ENCODE results near the gene SLC8A2. TPM values are rescaled to one million over a fixed set of nuclear protein-coding genes. Genes with fewer than 3 reads are reported as not detected.

Gene SLC8A2
- total and polyA plus RNA-seq, 2 experiments from 2014 or later = 0.86 to 10.0 TPM

DNA sequence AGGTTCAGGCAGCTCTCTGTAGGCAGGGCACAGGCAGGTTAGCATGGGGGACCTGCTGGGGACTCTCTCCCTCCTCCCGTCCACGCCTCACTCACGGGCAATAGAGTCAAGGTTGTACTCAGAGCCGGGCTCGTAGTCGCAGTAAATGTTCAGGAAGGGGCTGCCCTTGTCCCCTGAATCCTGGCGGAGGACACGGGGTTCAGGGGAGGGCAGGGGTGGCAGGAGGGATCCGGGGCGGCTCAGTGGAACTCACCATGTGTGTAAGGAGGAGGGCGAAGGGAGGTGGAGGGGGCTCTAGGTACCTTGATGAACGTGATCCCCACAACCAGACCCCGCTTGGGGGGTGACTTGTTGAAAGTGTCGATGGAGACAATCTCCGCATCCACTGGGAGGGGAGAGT, 11.5 kb upstream of the SLC8A2 start:
- Histone ChIP-seq H3K27me3 (ENCODE audit: insufficient read depth) (peaks cover 8% of the 10 kb centered on the region), H3K36me3 (ENCODE audit: insufficient read depth) (no peaks in the 10 kb centered on the region), H3F3A (replicated peaks; ENCODE audit: low read depth) (peaks cover 18% of the 10 kb centered on the region; the same call in 1 of the 2 replicates), H3K4me1 (ENCODE audit: insufficient read depth) (peaks cover 7% of the 10 kb centered on the region; the same call in 1 of the 2 replicates), H3K4me3 (no peak overlapping the region; the same call in 1 of the 2 replicates), H4K20me1 (replicated peaks; ENCODE audit: insufficient read depth) (no peaks in the 10 kb centered on the region), H3K27ac (ENCODE audit: low read depth) (no peak overlapping the region), H3K9me2 (ENCODE audit: insufficient read depth) (peaks cover 4% of the 10 kb centered on the region; the same call in 1 of the 2 replicates), H3K79me2 (replicated peaks; ENCODE audit: insufficient read depth) (no peaks in the 10 kb centered on the region), H2AFZ (no peak overlapping the region), H3K4me2 (peak overlapping the region; percentile 78; the same call in 1 of the 2 replicates)
- Mint-ChIP-seq H3K36me3 (ENCODE audit: low read depth) (no peaks in the 10 kb centered on the region), H3K4me1 (peaks cover 16% of the 10 kb centered on the region), H3K27me3 (ENCODE audit: insufficient read depth, low read depth, poor library complexity) (peaks cover 19% of the 10 kb centered on the region), H3K9me3 (no peaks in the 10 kb centered on the region), H3K4me3 (peak overlapping the region; percentile 92), H3K27ac (no peak overlapping the region)
- ATAC-seq (no peak), DNase-seq (ENCODE audit: low spot score) (no peak)
- TF ChIP-seq POLR2AphosphoS5 (IDR thresholded peaks at IDR 0.05; ENCODE audit: low read depth) (no peak), NANOG (IDR thresholded peaks at IDR 0.05; ENCODE audit: borderline replicate concordance) (no peak), EZH2phosphoT487 (IDR thresholded peaks at IDR 0.05; ENCODE audit: unreplicated experiment) (no peak), CREB1 (CRISPR knock-in tag; IDR thresholded peaks at IDR 0.05; ENCODE audit: low read depth) (no peak), ZNF114 (CRISPR knock-in tag; IDR thresholded peaks at IDR 0.05) (no peak), STAT1 (IDR thresholded peaks at IDR 0.05; ENCODE audit: unreplicated experiment) (no peak), JUNB (IDR thresholded peaks at IDR 0.05; ENCODE audit: unreplicated experiment) (no peak)
- TF ChIP-seq, protein P1, sequence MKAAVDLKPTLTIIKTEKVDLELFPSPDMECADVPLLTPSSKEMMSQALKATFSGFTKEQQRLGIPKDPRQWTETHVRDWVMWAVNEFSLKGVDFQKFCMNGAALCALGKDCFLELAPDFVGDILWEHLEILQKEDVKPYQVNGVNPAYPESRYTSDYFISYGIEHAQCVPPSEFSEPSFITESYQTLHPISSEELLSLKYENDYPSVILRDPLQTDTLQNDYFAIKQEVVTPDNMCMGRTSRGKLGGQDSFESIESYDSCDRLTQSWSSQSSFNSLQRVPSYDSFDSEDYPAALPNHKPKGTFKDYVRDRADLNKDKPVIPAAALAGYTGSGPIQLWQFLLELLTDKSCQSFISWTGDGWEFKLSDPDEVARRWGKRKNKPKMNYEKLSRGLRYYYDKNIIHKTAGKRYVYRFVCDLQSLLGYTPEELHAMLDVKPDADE (IDR thresholded peaks at IDR 0.05) = no peak
- TF ChIP-seq, protein P2, sequence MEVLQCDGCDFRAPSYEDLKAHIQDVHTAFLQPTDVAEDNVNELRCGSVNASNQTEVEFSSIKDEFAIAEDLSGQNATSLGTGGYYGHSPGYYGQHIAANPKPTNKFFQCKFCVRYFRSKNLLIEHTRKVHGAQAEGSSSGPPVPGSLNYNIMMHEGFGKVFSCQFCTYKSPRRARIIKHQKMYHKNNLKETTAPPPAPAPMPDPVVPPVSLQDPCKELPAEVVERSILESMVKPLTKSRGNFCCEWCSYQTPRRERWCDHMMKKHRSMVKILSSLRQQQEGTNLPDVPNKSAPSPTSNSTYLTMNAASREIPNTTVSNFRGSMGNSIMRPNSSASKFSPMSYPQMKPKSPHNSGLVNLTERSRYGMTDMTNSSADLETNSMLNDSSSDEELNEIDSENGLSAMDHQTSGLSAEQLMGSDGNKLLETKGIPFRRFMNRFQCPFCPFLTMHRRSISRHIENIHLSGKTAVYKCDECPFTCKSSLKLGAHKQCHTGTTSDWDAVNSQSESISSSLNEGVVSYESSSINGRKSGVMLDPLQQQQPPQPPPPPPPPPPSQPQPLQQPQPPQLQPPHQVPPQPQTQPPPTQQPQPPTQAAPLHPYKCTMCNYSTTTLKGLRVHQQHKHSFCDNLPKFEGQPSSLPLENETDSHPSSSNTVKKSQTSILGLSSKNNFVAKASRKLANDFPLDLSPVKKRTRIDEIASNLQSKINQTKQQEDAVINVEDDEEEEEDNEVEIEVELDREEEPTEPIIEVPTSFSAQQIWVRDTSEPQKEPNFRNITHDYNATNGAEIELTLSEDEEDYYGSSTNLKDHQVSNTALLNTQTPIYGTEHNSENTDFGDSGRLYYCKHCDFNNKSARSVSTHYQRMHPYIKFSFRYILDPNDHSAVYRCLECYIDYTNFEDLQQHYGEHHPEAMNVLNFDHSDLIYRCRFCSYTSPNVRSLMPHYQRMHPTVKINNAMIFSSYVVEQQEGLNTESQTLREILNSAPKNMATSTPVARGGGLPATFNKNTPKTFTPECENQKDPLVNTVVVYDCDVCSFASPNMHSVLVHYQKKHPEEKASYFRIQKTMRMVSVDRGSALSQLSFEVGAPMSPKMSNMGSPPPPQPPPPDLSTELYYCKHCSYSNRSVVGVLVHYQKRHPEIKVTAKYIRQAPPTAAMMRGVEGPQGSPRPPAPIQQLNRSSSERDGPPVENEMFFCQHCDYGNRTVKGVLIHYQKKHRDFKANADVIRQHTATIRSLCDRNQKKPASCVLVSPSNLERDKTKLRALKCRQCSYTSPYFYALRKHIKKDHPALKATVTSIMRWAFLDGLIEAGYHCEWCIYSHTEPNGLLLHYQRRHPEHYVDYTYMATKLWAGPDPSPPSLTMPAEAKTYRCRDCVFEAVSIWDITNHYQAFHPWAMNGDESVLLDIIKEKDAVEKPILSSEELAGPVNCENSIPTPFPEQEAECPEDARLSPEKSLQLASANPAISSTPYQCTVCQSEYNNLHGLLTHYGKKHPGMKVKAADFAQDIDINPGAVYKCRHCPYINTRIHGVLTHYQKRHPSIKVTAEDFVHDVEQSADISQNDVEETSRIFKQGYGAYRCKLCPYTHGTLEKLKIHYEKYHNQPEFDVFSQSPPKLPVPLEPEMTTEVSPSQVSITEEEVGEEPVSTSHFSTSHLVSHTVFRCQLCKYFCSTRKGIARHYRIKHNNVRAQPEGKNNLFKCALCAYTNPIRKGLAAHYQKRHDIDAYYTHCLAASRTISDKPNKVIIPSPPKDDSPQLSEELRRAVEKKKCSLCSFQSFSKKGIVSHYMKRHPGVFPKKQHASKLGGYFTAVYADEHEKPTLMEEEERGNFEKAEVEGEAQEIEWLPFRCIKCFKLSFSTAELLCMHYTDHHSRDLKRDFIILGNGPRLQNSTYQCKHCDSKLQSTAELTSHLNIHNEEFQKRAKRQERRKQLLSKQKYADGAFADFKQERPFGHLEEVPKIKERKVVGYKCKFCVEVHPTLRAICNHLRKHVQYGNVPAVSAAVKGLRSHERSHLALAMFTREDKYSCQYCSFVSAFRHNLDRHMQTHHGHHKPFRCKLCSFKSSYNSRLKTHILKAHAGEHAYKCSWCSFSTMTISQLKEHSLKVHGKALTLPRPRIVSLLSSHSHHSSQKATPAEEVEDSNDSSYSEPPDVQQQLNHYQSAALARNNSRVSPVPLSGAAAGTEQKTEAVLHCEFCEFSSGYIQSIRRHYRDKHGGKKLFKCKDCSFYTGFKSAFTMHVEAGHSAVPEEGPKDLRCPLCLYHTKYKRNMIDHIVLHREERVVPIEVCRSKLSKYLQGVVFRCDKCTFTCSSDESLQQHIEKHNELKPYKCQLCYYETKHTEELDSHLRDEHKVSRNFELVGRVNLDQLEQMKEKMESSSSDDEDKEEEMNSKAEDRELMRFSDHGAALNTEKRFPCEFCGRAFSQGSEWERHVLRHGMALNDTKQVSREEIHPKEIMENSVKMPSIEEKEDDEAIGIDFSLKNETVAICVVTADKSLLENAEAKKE (CRISPR knock-in tag; IDR thresholded peaks at IDR 0.05) = no peak
- TF ChIP-seq, protein P3, sequence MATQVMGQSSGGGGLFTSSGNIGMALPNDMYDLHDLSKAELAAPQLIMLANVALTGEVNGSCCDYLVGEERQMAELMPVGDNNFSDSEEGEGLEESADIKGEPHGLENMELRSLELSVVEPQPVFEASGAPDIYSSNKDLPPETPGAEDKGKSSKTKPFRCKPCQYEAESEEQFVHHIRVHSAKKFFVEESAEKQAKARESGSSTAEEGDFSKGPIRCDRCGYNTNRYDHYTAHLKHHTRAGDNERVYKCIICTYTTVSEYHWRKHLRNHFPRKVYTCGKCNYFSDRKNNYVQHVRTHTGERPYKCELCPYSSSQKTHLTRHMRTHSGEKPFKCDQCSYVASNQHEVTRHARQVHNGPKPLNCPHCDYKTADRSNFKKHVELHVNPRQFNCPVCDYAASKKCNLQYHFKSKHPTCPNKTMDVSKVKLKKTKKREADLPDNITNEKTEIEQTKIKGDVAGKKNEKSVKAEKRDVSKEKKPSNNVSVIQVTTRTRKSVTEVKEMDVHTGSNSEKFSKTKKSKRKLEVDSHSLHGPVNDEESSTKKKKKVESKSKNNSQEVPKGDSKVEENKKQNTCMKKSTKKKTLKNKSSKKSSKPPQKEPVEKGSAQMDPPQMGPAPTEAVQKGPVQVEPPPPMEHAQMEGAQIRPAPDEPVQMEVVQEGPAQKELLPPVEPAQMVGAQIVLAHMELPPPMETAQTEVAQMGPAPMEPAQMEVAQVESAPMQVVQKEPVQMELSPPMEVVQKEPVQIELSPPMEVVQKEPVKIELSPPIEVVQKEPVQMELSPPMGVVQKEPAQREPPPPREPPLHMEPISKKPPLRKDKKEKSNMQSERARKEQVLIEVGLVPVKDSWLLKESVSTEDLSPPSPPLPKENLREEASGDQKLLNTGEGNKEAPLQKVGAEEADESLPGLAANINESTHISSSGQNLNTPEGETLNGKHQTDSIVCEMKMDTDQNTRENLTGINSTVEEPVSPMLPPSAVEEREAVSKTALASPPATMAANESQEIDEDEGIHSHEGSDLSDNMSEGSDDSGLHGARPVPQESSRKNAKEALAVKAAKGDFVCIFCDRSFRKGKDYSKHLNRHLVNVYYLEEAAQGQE (IDR thresholded peaks at IDR 0.05; ENCODE audit: unreplicated experiment) = no peak
